ENCODE data around the gene EZH1.

The EZH1 gene

DNA sequence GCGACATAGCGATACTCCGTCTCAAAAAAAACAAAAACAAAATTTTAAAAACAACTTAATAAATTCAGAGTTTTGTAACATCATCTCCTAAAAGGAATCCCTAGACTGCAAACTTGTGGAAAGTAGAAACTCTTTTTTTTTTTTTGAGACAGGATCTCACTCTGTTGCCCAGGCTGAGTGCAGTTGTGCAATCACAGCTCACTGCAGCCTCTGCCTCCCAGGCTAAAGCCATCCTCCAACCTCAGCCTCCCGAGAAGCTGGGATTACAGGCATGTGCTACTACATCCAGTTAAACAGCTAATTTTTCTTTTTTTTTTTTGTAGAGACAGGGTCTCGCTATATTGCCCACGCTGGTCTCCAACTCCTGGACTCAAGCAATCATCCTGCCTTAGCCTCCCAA is 19.7 kb downstream of the EZH1 start:
- TF ChIP-seq ZFP3 (CRISPR knock-in tag; IDR thresholded peaks at IDR 0.05) (no peak), CREB5 (CRISPR knock-in tag; IDR thresholded peaks at IDR 0.05; ENCODE audit: low read depth) (no peak), SNAI2 (CRISPR knock-in tag; IDR thresholded peaks at IDR 0.05) (no peak), ZFP30 (CRISPR knock-in tag; IDR thresholded peaks at IDR 0.05) (no peak)

GRCh38 chr17:42723636-42724035 is 21.2 kb downstream of the EZH1 start:
- TF ChIP-seq PATZ1 (CRISPR knock-in tag; IDR thresholded peaks at IDR 0.05; ENCODE audit: borderline replicate concordance) = no peak

More for the DNA sequence above, 19.7 kb downstream of the EZH1 start:
- ATAC-seq = no peak

DNA sequence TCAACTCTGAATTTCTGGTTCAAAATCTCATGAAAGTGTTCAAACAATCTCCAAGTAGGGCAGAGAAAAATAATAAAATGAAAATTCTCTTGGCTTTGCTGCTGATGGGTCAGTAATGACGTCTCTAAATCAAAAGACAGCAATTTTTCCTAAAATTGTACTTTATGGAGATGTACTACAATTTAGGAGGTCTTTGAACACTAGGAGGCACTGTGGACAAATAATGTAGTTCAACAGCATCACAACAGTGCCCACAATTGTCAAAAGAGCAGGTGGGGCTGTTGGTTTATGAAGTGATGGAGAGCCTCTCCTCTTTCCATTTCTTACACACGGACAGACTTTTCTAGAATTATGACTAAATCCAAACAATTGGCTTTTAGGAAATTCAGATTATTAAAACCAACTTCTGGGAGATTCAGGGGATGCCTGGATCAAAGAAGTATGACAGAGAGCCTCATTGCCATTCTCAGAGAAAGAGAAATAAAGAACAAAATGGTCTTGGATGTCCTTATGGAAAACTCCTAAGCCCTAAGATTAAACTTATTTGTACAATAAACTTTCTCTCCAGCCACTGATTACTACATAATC is 23.8 kb downstream of the EZH1 start:
- TF ChIP-seq ZNF8 (CRISPR knock-in tag; IDR thresholded peaks at IDR 0.05) (no peak), ZC3H10 (CRISPR knock-in tag; IDR thresholded peaks at IDR 0.05) (no peak), TOX (CRISPR knock-in tag; IDR thresholded peaks at IDR 0.05; ENCODE audit: borderline replicate concordance) (no peak), ZFP3 (CRISPR knock-in tag; IDR thresholded peaks at IDR 0.05) (no peak), TCF4 (CRISPR knock-in tag; IDR thresholded peaks at IDR 0.05; ENCODE audit: borderline replicate concordance) (no peak), PPARA (CRISPR knock-in tag; IDR thresholded peaks at IDR 0.05; ENCODE audit: borderline replicate concordance) (no peak), ISL1 (CRISPR knock-in tag; IDR thresholded peaks at IDR 0.05) (no peak), ESRRG (CRISPR knock-in tag; IDR thresholded peaks at IDR 0.05) (no peak), ZFP30 (CRISPR knock-in tag; IDR thresholded peaks at IDR 0.05) (no peak), BACH2 (CRISPR knock-in tag; IDR thresholded peaks at IDR 0.05; ENCODE audit: borderline replicate concordance) (no peak), RARB (CRISPR knock-in tag; IDR thresholded peaks at IDR 0.05) (no peak)
- TF ChIP-seq, protein P1, sequence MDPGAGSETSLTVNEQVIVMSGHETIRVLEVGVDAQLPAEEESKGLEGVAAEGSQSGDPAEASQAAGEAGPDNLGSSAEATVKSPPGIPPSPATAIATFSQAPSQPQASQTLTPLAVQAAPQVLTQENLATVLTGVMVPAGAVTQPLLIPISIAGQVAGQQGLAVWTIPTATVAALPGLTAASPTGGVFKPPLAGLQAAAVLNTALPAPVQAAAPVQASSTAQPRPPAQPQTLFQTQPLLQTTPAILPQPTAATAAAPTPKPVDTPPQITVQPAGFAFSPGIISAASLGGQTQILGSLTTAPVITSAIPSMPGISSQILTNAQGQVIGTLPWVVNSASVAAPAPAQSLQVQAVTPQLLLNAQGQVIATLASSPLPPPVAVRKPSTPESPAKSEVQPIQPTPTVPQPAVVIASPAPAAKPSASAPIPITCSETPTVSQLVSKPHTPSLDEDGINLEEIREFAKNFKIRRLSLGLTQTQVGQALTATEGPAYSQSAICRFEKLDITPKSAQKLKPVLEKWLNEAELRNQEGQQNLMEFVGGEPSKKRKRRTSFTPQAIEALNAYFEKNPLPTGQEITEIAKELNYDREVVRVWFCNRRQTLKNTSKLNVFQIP (CRISPR knock-in tag; IDR thresholded peaks at IDR 0.05; ENCODE audit: borderline replicate concordance, low read depth) = no peak
- peak; percentile 92 for ATAC-seq

More at GRCh38 chr17:42723636-42724035, 21.2 kb downstream of the EZH1 start:
- ATAC-seq = no peak

- no peak for TF ChIP-seq CSRNP3 (CRISPR knock-in tag; IDR thresholded peaks at IDR 0.05)
- TF ChIP-seq TOX (CRISPR knock-in tag; IDR thresholded peaks at IDR 0.05; ENCODE audit: borderline replicate concordance) = no peak
- no peak for TF ChIP-seq GLIS3 (CRISPR knock-in tag; IDR thresholded peaks at IDR 0.05)
- no peak for TF ChIP-seq PPARA (CRISPR knock-in tag; IDR thresholded peaks at IDR 0.05; ENCODE audit: borderline replicate concordance)
- TF ChIP-seq, protein P1 (CRISPR knock-in tag; IDR thresholded peaks at IDR 0.05; ENCODE audit: borderline replicate concordance, low read depth) = no peak
- no peak for TF ChIP-seq ZNF565 (CRISPR knock-in tag; conservative IDR thresholded peaks at IDR 0.05; ENCODE audit: low read depth)
- TF ChIP-seq OSR1 (CRISPR knock-in tag; IDR thresholded peaks at IDR 0.05) = no peak
- ATAC-seq = no peak
Observed at GRCh38 chr17:42709561-42709960, 35.3 kb downstream of the EZH1 start.

DNA sequence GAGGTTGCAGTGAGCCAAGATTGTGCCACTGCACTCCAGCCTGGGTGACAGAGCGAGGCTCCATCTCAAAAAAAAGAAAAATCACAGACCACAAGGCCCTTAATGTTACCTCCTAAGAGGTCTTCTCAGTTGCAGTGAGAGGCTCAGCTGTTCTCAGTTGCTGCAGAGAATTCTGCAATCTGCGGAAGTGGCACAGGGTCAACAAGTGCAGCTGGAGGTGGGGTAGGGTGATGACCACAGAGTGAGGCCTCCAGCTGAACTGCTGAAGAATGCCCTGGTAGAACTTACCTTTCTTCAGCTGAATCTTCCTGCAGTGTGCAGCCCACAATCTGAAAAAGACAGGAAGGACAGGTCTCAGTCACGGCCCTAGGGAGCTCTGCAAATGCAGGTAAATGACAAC is 36.3 kb downstream of the EZH1 start:
- ATAC-seq = no peak
- TF ChIP-seq PATZ1 (CRISPR knock-in tag; IDR thresholded peaks at IDR 0.05; ENCODE audit: borderline replicate concordance) (no peak), ZFP3 (CRISPR knock-in tag; IDR thresholded peaks at IDR 0.05) (no peak), TCF4 (CRISPR knock-in tag; IDR thresholded peaks at IDR 0.05; ENCODE audit: borderline replicate concordance) (no peak), ISL1 (CRISPR knock-in tag; IDR thresholded peaks at IDR 0.05) (no peak), ZFP30 (CRISPR knock-in tag; IDR thresholded peaks at IDR 0.05) (no peak), PPARA (CRISPR knock-in tag; IDR thresholded peaks at IDR 0.05; ENCODE audit: borderline replicate concordance) (no peak), CREB5 (CRISPR knock-in tag; IDR thresholded peaks at IDR 0.05; ENCODE audit: low read depth) (no peak), ZNF8 (CRISPR knock-in tag; IDR thresholded peaks at IDR 0.05) (no peak), ESRRG (CRISPR knock-in tag; IDR thresholded peaks at IDR 0.05) (no peak), RARB (CRISPR knock-in tag; IDR thresholded peaks at IDR 0.05) (no peak), ZC3H10 (CRISPR knock-in tag; IDR thresholded peaks at IDR 0.05) (no peak)
- TF ChIP-seq, protein P1 (CRISPR knock-in tag; IDR thresholded peaks at IDR 0.05; ENCODE audit: borderline replicate concordance, low read depth) = no peak

Data from SK-N-SH treated with all-trans-retinoic acid at 6 μM for 48 hours (cell line).